Cardiac fibroblast (primary cell): ENCODE data around the gene PRKRIP1.

ENCODE experiments used
- DNase-seq, 2 donors: peaks; one replicate each; pipeline versions ENCODE4 v3.0.0 to v3.0.0-alpha.2; 2010; ENCODE audit warnings: low read depth in 2 of 2
- H3K4me3 ChIP-seq, 2 donors: replicated peaks in 1 of 2; 1 replicate in 1 of 2; 2 replicates in 1 of 2; pipeline ENCODE4 v1.5.1; 2011; ENCODE audit warnings: low read depth in 2 of 2, low read length in 2 of 2, mild to moderate bottlenecking in 2 of 2, moderate library complexity in 1 of 2
- TF ChIP-seq, protein P1 (sequence below): IDR thresholded peaks from one replicate; pipeline ENCODE4 v1.5.1; 2011; ENCODE audit warnings: low read depth, mild to moderate bottlenecking, low read length, inconsistent platforms

PRKRIP1 gene

GRCh38 chr7:102446387-102447156 is 50.4 kb downstream of the PRKRIP1 start:
- DNase-seq: no peak
- H3K4me3 ChIP-seq: no peak overlapping the region
- TF ChIP-seq, protein P1, sequence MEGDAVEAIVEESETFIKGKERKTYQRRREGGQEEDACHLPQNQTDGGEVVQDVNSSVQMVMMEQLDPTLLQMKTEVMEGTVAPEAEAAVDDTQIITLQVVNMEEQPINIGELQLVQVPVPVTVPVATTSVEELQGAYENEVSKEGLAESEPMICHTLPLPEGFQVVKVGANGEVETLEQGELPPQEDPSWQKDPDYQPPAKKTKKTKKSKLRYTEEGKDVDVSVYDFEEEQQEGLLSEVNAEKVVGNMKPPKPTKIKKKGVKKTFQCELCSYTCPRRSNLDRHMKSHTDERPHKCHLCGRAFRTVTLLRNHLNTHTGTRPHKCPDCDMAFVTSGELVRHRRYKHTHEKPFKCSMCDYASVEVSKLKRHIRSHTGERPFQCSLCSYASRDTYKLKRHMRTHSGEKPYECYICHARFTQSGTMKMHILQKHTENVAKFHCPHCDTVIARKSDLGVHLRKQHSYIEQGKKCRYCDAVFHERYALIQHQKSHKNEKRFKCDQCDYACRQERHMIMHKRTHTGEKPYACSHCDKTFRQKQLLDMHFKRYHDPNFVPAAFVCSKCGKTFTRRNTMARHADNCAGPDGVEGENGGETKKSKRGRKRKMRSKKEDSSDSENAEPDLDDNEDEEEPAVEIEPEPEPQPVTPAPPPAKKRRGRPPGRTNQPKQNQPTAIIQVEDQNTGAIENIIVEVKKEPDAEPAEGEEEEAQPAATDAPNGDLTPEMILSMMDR: no peak

DNA sequence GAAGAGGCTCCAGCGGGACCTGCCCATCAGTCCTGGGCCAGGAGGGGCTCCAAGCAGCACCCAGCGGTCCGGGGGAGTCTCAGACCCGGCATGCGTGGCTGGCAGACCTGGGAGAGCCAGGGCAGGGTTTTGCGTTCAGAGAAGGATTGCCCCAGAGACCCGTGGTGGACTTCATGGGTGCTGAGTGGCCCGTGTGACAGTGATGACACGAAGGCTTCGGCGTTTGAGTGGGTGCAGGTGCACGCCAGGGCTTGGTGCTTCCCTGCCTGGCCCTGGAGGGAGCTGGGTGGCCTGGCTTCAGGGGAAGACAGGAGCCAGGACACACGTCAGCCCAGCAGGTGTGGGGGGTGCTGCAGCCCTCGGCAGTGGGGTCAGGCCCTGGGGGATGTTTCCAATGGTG is 51.1 kb downstream of the PRKRIP1 start:
- no peak overlapping the region for H3K4me3 ChIP-seq
- TF ChIP-seq, protein P1: no peak
- DNase-seq: no peak

- TF ChIP-seq, protein P1: no peak
- no peak for DNase-seq
- no peak overlapping the region for H3K4me3 ChIP-seq
Observed at GRCh38 chr7:102449136-102449535, 53.0 kb downstream of the PRKRIP1 start.

GRCh38 chr7:102450242-102450641 is 54.1 kb downstream of the PRKRIP1 start:
- no peak overlapping the region for H3K4me3 ChIP-seq
- TF ChIP-seq, protein P1: peak; percentile 12
- DNase-seq: no peak

DNA sequence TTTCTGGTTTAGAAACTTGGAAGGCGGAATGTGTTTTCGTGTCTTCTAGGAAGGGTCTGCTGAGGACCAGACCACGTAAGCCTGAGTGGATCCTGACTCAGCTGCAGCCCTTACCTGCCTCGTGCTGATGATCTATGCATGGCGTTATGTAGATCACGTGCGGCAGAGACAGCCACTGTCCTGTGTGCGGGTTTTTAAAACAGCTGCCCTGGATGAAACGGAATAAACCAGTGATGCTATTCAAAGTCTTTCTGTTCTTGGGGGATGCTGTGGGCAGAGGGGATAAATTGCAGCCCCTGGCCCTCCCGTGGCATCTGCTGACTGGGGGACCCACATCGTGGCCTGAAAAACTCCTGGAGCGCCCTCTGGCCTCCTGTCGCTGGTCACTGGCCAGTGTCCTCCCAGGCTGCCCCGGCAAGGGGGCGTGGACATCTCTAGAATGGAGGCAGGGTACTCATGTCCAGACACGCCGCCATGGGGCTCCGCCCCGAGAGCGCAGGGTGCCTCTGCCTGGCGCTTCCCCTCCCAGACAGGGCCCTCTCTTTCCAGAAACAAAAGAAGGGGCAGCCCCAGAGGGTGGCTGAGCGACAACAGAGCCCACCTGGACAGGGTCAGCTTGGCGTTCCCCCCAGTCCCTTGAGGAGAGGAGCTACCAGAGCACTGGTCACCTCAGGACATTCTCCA is 55.4 kb downstream of the PRKRIP1 start:
- TF ChIP-seq, protein P1: no peak
- DNase-seq: no peak

DNA sequence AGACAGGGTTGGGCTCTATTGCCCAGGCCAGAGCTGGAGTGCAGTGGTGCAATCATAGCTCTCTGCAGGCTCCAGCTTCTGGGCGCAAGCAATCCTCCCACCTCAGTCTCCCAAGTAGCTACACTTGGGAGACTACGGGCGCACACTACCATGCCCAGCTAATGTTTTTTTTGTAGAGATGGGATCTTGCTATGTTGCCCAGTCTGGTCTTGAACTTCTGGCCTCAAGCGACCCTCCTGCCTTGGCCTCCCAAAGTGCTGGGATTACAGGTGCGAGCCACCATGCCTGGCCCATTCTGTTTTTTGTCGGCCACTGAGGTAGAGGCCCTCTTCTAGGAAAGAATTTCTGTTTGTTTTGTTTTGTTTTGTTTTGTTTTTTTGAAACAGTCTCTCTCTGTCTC is 56.3 kb downstream of the PRKRIP1 start:
- no peak overlapping the region for H3K4me3 ChIP-seq
- DNase-seq: no peak
- TF ChIP-seq, protein P1: no peak

More for the DNA sequence above, 55.4 kb downstream of the PRKRIP1 start:
- no peak overlapping the region for H3K4me3 ChIP-seq
